ENCODE results near the gene SLC35E1.

SLC35E1 gene

DNA sequence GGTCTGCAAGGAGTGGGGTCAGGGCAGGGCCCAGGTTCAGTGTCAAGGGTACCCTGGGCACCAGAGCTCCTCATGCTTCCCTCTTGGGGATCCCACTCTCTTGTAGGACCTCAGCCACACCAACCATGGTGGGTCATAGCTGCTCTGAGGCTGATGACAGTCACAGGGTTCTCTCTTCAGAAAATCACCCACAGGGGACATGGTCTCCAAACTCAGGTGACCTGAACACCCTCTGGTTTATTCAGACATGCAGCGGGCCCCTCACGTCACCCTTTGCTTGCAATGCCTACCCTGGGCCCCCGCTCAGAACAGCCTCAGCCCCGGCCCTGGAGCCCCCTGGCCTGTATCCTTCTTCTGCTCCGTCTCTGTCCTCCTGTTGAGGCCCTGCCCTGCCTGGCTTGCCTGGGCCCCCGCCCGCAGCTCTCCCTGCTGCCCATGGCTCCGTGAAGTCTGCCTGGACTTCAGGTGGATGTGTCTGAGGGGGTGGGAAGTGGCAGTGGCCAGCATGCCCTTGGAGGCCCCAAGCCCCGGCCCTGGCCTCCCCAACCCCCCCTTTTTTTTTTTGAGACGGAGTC is 50.4 kb downstream of the SLC35E1 start:
- WGBS, 2 experiments (ENCODE audit: insufficient coverage in 2 of 2) = 96% methylated on average over 10 of the region's 10 CpGs; no CpG with 5 or more reads in 1 of the 2 experiments
- H3K4me3 ChIP-seq (ENCODE audit: extremely low read depth, insufficient read depth, low read length, poor library complexity, severe bottlenecking) = no peak overlapping the region
- no peak overlapping the region for H3K27ac ChIP-seq (ENCODE audit: low read depth, low read length, severe bottlenecking)
- no peaks in the 10 kb centered on the region for H3K9me3 ChIP-seq (ENCODE audit: control insufficient read depth, low read length)
- H3K36me3 ChIP-seq (ENCODE audit: control insufficient read depth, insufficient read depth, low read length) = peaks cover 99% of the 10 kb centered on the region
- H3K4me1 ChIP-seq (ENCODE audit: control insufficient read depth, insufficient read depth, low read length, poor library complexity, severe bottlenecking) = no peaks in the 10 kb centered on the region

DNA sequence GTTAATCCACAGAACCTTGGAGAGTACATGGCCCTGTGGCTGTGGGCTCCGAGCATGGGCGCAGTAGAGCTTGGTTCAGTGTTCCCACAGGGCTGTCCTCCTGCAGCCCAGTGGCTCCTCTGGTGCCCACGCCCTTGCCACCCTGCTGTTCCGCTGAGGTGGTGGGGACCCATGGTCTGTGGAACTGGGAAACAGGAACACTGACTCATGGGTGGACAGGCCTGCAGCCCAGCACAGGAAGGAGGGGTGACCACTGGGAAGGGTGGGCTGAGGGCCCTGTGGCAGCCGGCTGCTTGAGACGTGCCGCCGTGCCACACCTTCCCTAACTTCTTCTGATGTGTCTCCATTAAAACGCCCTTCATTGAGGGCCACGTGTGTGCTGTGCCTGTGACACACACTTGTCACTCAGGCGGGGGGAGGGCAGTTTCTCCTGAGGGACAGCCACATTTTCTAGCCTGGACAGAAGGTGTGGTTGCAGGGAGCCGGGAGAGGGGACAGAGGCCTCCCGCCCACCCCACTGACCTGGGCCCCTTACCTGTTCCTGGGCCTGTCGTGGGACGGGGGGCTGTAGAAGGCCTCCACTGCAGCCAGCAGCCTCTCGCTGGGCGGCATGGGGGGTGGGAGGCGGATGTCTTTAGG is 51.1 kb downstream of the SLC35E1 start:
- Histone ChIP-seq H3K27ac (ENCODE audit: low read depth, low read length, severe bottlenecking) (no peak overlapping the region), H3K9me3 (ENCODE audit: control insufficient read depth, low read length) (no peaks in the 10 kb centered on the region), H3K4me3 (ENCODE audit: extremely low read depth, insufficient read depth, low read length, poor library complexity, severe bottlenecking) (no peak overlapping the region), H3K4me1 (ENCODE audit: control insufficient read depth, insufficient read depth, low read length, poor library complexity, severe bottlenecking) (no peaks in the 10 kb centered on the region), H3K36me3 (ENCODE audit: control insufficient read depth, insufficient read depth, low read length) (peaks cover 98% of the 10 kb centered on the region)
- 94 to 97% methylated on average over 13 to 18 of the region's 18 CpGs for WGBS, 2 experiments (ENCODE audit: insufficient coverage in 2 of 2)

DNA sequence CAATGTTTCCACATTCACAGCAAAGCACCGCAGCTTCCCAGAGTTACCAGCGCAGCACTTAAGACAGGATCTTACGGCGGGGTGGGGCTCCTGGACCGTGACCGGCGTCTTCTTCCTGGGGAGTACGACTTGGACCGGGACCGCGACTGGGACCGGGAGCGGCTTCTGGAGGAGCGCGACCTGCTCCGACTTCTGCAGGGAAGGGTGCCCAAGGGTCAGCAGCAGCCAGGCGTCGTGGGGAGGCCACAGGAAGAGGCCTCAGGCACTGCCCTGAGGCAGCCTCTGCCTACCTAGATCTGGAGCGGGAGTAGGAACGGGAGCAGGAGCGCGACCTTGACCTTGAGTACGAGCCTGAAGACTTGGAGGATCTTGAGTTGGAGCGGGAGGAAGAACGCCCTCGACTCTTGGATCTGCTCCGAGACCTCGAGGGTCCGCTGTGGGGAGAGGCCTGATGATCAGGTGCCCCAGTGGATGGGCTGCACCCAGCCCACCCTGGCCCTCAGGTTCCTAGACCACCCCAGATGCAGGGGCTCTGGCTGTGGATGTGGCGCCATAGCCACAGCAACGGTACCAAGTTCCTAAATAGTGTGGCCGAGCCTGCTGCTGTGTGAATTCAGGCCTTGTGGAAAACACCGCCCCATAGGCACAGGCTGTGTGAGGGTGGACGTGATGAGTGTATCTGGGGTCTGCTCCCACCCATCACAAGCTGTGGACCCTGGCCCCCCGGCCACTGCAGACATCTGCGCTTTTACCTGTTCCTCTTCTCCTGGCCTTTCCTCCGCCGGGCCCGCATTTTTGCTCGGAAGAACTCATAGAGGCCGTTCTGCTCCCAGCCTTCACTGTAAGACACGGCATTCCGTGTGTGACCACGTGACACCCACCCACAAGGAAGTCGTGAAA is 51.9 kb downstream of the SLC35E1 start:
- H3K36me3 ChIP-seq (ENCODE audit: control insufficient read depth, insufficient read depth, low read length) = peaks cover 95% of the 10 kb centered on the region
- no peak overlapping the region for H3K27ac ChIP-seq (ENCODE audit: low read depth, low read length, severe bottlenecking)
- H3K4me1 ChIP-seq (ENCODE audit: control insufficient read depth, insufficient read depth, low read length, poor library complexity, severe bottlenecking) = no peaks in the 10 kb centered on the region
- H3K4me3 ChIP-seq (ENCODE audit: extremely low read depth, insufficient read depth, low read length, poor library complexity, severe bottlenecking) = no peak overlapping the region
- H3K9me3 ChIP-seq (ENCODE audit: control insufficient read depth, low read length) = no peaks in the 10 kb centered on the region
- 95 to 97% methylated on average over 43 to 45 of the region's 45 CpGs for WGBS, 2 experiments (ENCODE audit: insufficient coverage in 2 of 2)

DNA sequence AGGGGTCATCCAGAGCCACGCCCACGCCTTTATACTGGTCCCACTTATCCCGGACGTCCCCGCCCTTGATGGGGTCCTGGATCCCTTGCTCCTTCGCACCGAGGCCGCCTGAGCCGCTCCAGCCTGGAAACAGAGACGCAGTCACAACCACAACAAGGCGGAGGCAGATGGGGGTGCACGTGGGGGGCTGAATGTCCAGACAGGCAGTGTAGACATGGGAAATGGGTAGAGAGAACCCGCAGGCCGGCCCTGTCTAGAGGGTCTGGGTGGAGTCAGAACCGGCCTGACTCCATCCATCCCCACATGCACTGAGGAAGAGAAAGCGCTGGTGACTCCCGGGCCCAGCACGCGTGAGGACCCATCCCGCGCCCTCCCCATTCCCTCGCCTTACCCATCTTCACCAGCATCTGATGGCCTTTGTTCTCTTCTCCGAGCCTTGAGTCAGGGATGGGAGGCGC is 53.0 kb downstream of the SLC35E1 start:
- Histone ChIP-seq H3K4me1 (ENCODE audit: control insufficient read depth, insufficient read depth, low read length, poor library complexity, severe bottlenecking) (no peaks in the 10 kb centered on the region), H3K36me3 (ENCODE audit: control insufficient read depth, insufficient read depth, low read length) (peaks cover 84% of the 10 kb centered on the region), H3K4me3 (ENCODE audit: extremely low read depth, insufficient read depth, low read length, poor library complexity, severe bottlenecking) (no peak overlapping the region)

DNA sequence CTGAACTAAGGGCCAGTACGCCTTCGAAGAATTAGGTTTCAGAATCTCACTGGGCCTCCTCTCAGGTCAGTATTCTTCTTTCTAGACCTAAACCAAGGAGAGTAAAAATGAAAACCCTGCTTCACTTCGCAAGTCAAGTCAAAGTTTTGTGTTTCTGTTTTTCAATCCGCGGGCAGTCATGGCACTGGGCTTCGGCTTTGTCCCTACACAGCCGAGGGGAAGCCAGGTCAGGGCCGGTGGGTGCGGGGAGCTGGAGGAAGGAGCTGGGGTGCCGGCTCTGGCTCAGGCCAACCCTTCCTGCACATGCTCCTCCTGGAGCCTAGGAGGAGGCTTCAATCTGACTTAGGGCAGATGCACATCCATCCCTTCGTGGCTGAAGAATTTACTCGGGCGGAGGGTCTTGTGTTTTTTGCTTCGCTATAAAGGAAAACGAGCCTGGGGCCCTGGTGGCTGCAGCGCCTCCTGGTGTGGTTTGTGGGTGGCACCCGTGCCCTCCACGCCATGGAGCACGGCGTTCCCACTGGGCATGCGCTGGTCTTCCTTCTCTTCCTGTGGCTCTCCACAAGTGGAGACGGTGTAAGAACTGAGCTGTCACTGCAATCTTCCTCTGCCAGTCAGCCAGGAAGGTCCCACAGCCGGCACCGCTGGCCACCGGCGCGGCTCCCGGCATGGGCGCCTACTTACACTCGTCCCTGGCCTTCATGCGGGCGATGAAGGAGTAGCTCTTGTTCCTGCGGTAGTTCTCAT is 53.6 kb downstream of the SLC35E1 start:
- Histone ChIP-seq H3K9me3 (ENCODE audit: control insufficient read depth, low read length) (no peaks in the 10 kb centered on the region), H3K4me3 (ENCODE audit: extremely low read depth, insufficient read depth, low read length, poor library complexity, severe bottlenecking) (no peak overlapping the region), H3K4me1 (ENCODE audit: control insufficient read depth, insufficient read depth, low read length, poor library complexity, severe bottlenecking) (no peaks in the 10 kb centered on the region), H3K36me3 (ENCODE audit: control insufficient read depth, insufficient read depth, low read length) (peaks cover 78% of the 10 kb centered on the region), H3K27ac (ENCODE audit: low read depth, low read length, severe bottlenecking) (no peak overlapping the region)
- 95 to 98% methylated on average over 31 of the region's 33 CpGs for WGBS, 2 experiments (ENCODE audit: insufficient coverage in 2 of 2)

More for the DNA sequence above, 53.0 kb downstream of the SLC35E1 start:
- WGBS, 2 experiments (ENCODE audit: insufficient coverage in 2 of 2) = 96 to 97% methylated on average over 8 to 17 of the region's 24 CpGs
- no peaks in the 10 kb centered on the region for H3K9me3 ChIP-seq (ENCODE audit: control insufficient read depth, low read length)
- H3K27ac ChIP-seq (ENCODE audit: low read depth, low read length, severe bottlenecking) = no peak overlapping the region

DNA sequence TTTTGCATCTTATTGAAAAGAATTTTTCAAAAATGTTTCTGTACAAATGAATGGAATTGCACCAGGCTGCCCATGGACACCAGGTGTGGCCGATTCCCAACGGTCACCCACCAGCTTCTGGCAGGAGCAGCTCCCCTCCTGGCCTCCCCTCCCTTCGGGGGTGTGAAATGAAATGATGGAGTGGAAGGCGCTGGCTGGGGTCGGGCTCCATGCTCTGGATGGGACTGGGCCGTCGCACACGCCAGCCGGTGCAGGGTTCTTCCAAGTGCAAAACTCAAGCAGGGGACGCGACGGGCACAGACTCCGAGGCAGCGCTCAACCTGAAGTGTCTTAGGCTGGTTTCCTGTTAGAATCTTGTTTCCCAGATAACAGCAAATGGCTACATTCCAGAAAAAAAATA is 54.2 kb downstream of the SLC35E1 start:
- no peak overlapping the region for H3K27ac ChIP-seq (ENCODE audit: low read depth, low read length, severe bottlenecking)
- H3K4me1 ChIP-seq (ENCODE audit: control insufficient read depth, insufficient read depth, low read length, poor library complexity, severe bottlenecking) = no peaks in the 10 kb centered on the region
- peaks cover 73% of the 10 kb centered on the region for H3K36me3 ChIP-seq (ENCODE audit: control insufficient read depth, insufficient read depth, low read length)
- 95 to 98% methylated on average over 12 to 14 of the region's 14 CpGs for WGBS, 2 experiments (ENCODE audit: insufficient coverage in 2 of 2)
- no peak overlapping the region for H3K4me3 ChIP-seq (ENCODE audit: extremely low read depth, insufficient read depth, low read length, poor library complexity, severe bottlenecking)
- H3K9me3 ChIP-seq (ENCODE audit: control insufficient read depth, low read length) = no peaks in the 10 kb centered on the region

DNA sequence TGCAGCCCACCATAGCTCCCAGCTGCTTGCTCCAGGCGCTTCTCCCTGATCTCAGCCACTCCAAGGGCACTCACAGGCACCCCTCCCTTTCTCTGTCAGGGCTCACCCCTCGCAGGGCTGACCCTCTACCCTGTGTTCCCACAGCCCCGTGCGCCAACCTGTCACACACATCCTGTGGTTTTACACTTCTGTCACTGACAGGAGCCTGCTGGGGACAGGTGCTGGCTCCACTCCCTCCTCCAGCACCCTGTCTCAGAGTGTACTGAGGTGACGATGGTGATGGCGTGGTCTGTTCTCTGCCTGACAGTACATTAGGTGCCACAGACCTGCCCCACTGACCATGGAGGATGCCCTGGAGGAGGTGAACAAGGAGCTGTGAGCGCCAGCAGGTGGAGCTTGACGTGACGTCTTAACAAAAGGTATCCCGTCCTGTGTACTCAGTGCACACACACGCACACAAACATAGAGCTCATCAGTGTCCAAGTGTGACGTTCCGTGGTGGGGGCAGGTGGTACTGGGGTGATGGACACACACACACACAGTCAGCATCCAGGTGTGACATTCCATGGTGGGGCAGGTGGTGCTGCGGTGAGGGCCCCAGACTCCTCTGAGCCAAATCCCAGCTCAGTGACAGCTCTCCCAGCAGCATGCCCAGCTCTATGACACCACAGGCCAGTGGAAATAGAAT is 55.1 kb downstream of the SLC35E1 start:
- Histone ChIP-seq H3K36me3 (ENCODE audit: control insufficient read depth, insufficient read depth, low read length) (peaks cover 70% of the 10 kb centered on the region), H3K9me3 (ENCODE audit: control insufficient read depth, low read length) (no peaks in the 10 kb centered on the region), H3K4me3 (ENCODE audit: extremely low read depth, insufficient read depth, low read length, poor library complexity, severe bottlenecking) (no peak overlapping the region), H3K27ac (ENCODE audit: low read depth, low read length, severe bottlenecking) (no peak overlapping the region), H3K4me1 (ENCODE audit: control insufficient read depth, insufficient read depth, low read length, poor library complexity, severe bottlenecking) (no peaks in the 10 kb centered on the region)
- 94 to 98% methylated on average over 11 to 12 of the region's 14 CpGs for WGBS, 2 experiments (ENCODE audit: insufficient coverage in 2 of 2)

DNA sequence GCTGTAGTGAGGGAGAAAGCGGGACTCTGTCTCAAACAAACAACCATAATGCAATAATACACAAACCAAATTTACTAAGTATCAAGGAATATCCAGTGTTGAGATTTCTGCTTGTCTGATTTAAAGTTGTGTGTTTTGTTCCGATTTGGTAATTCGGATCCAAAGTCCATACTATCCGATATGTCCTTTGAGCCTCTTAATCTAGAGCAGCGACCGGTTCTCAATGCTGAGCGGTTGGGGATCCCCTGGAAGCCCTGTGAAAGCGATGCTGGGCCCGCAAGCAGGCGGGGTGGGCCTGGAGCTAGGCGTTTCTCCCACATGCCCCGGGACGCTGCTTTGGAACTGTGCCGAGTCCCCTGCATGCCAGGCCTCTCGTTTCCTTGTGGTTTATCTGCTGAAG is 55.8 kb downstream of the SLC35E1 start:
- WGBS, 2 experiments (ENCODE audit: insufficient coverage in 2 of 2) = 94 to 96% methylated on average over 12 to 14 of the region's 15 CpGs
- peaks cover 68% of the 10 kb centered on the region for H3K36me3 ChIP-seq (ENCODE audit: control insufficient read depth, insufficient read depth, low read length)

DNA sequence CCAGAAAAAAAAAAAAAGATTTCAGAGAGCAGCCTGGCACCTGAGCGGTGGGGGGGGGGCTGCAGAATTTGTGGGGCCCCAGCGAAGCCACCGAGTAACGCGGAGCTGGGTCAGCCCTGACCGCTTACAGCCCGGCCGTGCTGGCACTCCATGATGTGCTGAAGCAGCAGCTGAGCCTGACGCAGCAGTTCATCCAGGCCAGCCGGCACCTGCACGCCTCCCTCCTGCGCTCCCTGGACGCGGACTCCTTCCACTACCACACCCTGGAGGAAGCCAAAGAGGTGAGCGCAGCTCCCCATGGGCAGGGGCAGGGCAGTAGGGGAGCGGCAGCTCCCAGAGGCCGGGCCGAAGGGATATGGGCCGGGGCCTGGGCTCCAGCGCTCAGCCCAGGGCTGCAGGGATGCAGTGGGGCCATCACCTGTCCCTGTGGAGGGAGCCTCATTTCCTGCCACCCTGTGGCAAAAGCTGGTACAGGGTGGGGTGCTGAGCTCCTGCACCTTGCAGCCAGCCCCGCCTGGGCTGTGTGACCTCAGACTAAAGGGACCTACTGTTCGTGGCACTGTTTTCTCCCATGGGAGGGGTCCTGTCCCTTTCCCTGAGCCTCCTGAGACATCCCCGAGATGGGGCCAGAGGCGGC is 57.7 kb downstream of the SLC35E1 start:
- Histone ChIP-seq H3K4me3 (ENCODE audit: extremely low read depth, insufficient read depth, low read length, poor library complexity, severe bottlenecking) (no peak overlapping the region), H3K4me1 (ENCODE audit: control insufficient read depth, insufficient read depth, low read length, poor library complexity, severe bottlenecking) (no peaks in the 10 kb centered on the region), H3K36me3 (ENCODE audit: control insufficient read depth, insufficient read depth, low read length) (peaks cover 54% of the 10 kb centered on the region), H3K27ac (ENCODE audit: low read depth, low read length, severe bottlenecking) (no peak overlapping the region), H3K9me3 (ENCODE audit: control insufficient read depth, low read length) (no peaks in the 10 kb centered on the region)
- WGBS, 2 experiments (ENCODE audit: insufficient coverage in 2 of 2) = 92 to 93% methylated on average over 20 to 21 of the region's 24 CpGs

More for the DNA sequence above, 55.8 kb downstream of the SLC35E1 start:
- Histone ChIP-seq H3K4me3 (ENCODE audit: extremely low read depth, insufficient read depth, low read length, poor library complexity, severe bottlenecking) (no peak overlapping the region), H3K4me1 (ENCODE audit: control insufficient read depth, insufficient read depth, low read length, poor library complexity, severe bottlenecking) (no peaks in the 10 kb centered on the region), H3K9me3 (ENCODE audit: control insufficient read depth, low read length) (no peaks in the 10 kb centered on the region), H3K27ac (ENCODE audit: low read depth, low read length, severe bottlenecking) (no peak overlapping the region)

Measured in mesodermal cell (in vitro differentiated cells).